HG02571 (cell line): Measurements from ENCODE around the gene ERICH3.

ENCODE experiments used
- ATAC-seq: cut with Tn5 transposase; IDR thresholded peaks from one replicate; pipeline ENCODE4 v1.9.1; 2021; ENCODE audit warnings: mild to moderate bottlenecking, moderate library complexity; ENCODE audit not compliant: unreplicated experiment

Gene ERICH3

GRCh38 chr1:74591949-74592348 lies 81.6 kb downstream of the ERICH3 start:
- ATAC-seq: no peak

GRCh38 chr1:74590288-74590687 lies 83.3 kb downstream of the ERICH3 start:
- no peak for ATAC-seq

- ATAC-seq: no peak
These were observed 85.7 kb downstream of the ERICH3 start for GRCh38 chr1:74587888-74588287.

- no peak for ATAC-seq
These were observed 87.2 kb downstream of the ERICH3 start for GRCh38 chr1:74586253-74586897.

GRCh38 chr1:74584185-74584584 lies 89.4 kb downstream of the ERICH3 start:
- ATAC-seq: no peak

GRCh38 chr1:74583397-74583796 lies 90.2 kb downstream of the ERICH3 start:
- no peak for ATAC-seq

- peak; percentile 100 for ATAC-seq
These were observed 94.2 kb downstream of the ERICH3 start for GRCh38 chr1:74579425-74579824.

GRCh38 chr1:74578101-74578500 lies 95.5 kb downstream of the ERICH3 start:
- ATAC-seq: no peak

GRCh38 chr1:74571891-74572290 lies 101.7 kb downstream of the ERICH3 start:
- ATAC-seq: no peak

- ATAC-seq: no peak
These were observed 102.1 kb downstream of the ERICH3 start for GRCh38 chr1:74571493-74571800.

GRCh38 chr1:74570797-74571492 lies 102.6 kb downstream of the ERICH3 start:
- no peak for ATAC-seq

GRCh38 chr1:74549932-74550331 lies 123.7 kb downstream of the ERICH3 start:
- no peak for ATAC-seq

- no peak for ATAC-seq
These were observed 124.4 kb downstream of the ERICH3 start for GRCh38 chr1:74548961-74549750.

GRCh38 chr1:74545821-74546220 lies 127.8 kb downstream of the ERICH3 start:
- ATAC-seq: no peak

- ATAC-seq: no peak
These were observed 139.4 kb downstream of the ERICH3 start for GRCh38 chr1:74534241-74534640.

- no peak for ATAC-seq
These were observed 141.8 kb downstream of the ERICH3 start for GRCh38 chr1:74531796-74532195.

GRCh38 chr1:74530892-74531291 lies 142.7 kb downstream of the ERICH3 start:
- ATAC-seq: no peak

- no peak for ATAC-seq
These were observed 145.5 kb downstream of the ERICH3 start for GRCh38 chr1:74528123-74528522.

GRCh38 chr1:74526708-74527107 lies 146.9 kb downstream of the ERICH3 start:
- ATAC-seq: no peak

- ATAC-seq: no peak
These were observed 149.6 kb downstream of the ERICH3 start for GRCh38 chr1:74523873-74524480.

- ATAC-seq: no peak
These were observed 151.4 kb downstream of the ERICH3 start for GRCh38 chr1:74522148-74522547.
